GM21786 (cell line): Measurements from ENCODE around the gene BCAS3.

ENCODE experiments used
- ATAC-seq: cut with Tn5 transposase; IDR thresholded peaks from one replicate; pipeline ENCODE4 v1.9.1; 2021; ENCODE audit not compliant: unreplicated experiment

Gene BCAS3

DNA sequence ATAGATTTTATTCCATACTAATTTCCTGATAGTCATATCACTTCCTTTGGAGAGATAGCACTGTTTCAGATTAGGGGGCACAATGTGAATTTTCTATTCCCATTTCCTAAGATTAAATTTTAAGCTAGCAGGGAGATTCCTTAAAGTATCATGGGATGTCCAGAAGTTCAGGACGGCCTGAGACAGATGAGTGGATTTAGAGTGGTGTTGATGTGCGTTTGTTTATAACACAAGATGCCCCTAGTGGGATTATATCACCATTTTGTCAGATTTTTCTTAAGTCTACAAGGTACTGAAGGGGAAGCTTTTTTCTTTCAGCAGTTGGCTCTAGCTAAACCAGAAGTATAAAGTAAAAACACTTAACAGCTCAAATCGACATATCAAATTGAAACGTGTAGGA is 538.4 kb downstream of the BCAS3 start:
- no peak for ATAC-seq

DNA sequence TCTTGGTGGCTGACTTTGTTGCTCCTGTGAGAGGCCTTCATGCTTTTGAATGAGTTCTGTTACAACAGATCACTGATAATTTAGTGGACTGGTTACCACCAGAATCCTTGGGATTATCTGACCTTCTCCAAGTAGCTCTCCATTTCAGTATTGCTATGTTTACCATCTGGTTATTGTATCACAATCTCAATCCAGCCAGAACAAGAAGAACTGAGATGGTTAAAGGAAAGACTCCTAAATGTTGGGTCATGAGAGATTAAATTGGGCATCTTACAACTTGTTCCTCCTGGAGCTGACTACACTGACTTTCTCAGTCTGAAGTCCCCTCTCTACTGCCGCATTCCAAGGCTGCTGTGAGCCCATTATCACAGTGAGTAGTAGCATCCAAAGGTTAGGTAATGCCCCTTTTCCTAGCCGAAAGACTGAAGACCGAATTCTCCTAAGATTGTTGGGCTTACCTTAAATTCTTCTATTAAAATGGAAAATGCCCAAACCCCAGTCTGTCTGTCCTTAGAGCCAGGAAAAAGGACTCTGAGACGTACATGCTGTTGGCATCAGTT is 540.3 kb downstream of the BCAS3 start:
- ATAC-seq: no peak

- ATAC-seq: no peak
Observed at GRCh38 chr17:61218438-61218837, 540.8 kb downstream of the BCAS3 start.

GRCh38 chr17:61219460-61219859 is 541.8 kb downstream of the BCAS3 start:
- no peak for ATAC-seq

DNA sequence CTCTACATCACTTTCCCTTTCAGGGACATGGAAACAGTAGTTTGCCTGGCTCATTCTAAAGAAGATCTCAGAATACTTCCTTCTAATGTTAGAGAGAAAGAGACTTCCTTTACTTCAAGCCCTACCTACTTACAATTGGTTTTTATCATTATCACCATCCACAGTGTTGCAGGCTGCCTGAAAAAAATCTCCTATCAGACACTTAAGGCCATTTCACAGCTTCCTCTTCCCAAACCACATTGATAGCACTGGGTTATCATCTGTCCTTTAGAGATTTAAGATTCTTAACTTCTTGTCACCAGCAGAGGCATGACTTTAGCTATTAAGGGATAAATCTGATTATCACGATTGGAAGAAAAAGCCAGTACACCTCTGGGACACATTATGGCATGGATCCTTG is 543.5 kb downstream of the BCAS3 start:
- ATAC-seq: no peak

- ATAC-seq: no peak
Observed at GRCh38 chr17:61221597-61222471, 544.2 kb downstream of the BCAS3 start.

- no peak for ATAC-seq
Observed at GRCh38 chr17:61223725-61224124, 546.1 kb downstream of the BCAS3 start.

- ATAC-seq: no peak
Observed at GRCh38 chr17:61225178-61225882, 547.7 kb downstream of the BCAS3 start.

GRCh38 chr17:61227866-61228265 is 550.2 kb downstream of the BCAS3 start:
- ATAC-seq: no peak

DNA sequence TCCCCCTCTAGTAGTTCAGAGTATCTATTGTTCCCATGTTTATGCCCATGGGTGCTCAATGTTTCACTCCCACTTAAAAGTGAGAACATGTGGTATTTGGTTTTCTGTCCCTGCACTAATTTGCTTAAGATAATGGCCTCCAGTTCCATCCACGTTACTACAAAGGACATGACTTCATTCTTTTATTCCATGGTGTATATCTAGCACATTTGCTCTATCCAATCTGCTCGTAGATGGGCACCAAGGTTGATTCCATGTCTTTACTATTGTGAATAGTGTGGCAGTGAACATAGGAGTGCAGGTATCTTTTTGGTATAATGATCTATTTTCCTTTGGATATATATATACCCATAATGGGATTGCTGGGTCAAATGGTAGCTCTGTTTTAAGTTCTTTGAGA is 552.8 kb downstream of the BCAS3 start:
- no peak for ATAC-seq

DNA sequence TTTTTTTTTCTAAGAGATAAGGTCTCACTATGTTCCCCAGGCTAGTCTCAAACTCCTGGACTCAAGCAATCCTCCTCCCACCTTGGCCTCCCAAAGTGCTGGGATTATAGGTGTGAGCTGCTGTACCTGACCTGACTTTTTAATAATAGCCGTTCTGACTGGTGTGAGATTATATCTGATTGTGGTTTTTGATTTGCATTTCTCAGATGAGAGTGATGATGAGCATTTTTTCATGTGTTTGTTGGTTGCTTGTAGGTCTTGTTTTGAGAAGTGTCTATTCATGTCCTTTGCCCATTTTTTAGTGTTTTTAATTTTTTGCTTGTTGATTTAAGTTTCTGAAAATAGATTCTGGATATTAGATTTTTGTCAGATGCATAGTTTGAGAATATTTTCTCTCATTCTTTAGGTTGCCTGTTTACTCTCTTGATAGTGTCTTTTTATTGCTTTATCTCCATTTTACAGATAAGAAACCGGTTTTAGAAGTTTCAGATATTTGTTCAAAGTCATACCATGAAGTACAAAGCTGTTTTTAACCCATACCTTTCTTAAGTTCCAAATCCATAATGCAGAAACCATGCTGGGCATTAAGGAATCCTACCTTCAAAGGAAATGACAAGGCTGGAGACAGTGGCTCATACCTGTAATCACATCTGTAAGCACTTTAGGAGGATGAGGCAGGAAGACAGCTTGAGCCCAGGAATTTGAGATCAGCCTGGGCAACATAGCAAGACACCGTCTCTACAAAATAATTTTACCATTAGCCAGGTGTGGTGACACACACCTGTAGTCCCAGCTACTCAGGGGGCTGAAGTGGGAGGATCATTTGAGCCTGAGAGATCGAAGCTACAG is 553.5 kb downstream of the BCAS3 start:
- no peak for ATAC-seq

DNA sequence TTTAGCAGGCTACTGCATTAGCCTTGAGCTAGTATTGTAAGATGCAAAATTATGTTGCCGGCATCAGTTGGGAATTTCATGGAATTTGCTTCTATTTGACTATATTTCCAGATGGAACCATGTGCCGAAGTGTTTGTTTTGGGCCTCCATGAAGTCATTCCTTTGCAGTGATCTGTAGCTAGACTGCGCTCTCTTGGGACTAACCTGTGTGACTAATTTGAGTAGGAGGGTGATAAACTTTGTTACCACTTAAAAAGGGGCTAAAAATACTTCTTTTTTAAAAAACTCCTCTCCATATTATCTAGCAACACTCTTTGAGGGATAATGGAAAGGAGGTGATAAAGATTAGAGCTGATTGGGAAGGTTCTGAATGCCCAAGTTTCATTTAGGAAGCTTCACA is 555.2 kb downstream of the BCAS3 start:
- ATAC-seq: no peak

- no peak for ATAC-seq
Observed at GRCh38 chr17:61233991-61234750, 556.5 kb downstream of the BCAS3 start.

DNA sequence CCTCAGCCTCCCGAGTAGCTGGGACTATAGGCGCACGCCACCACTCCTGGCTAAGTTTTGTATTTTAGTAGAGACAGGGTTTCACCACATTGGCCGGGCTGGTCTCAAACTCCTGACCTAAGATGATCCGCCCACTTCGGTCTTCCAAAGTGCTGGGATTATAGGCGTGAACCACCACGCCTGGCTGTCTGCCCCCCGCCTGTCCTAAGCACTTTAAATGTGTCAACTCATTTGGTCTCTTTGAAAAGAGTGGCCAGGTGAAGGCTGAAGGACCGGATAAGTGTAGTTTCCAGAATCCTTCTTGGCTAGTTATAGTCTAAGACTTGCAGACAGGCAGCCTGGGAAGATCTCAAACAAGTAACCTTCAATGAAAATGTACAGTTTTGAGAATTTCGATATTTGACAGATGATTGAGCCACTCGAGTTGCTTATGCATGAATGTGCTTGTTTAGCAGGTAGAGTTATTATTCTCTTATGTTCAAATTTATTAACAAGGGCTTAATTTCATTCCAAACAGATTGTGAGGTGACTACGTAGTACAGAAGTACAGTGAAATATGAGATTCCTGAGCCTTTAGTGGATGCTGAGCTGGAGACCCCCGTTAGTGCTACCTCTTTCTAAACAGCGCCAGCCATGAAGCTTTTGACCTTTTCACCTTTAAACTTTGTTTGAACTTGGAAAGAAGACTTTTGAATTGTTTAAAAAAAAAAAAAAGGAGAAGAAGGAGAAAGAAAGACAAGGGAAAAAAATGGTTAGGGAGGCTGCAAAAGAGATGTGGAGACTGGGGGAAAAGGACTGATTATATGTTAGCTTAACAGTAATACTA is 557.6 kb downstream of the BCAS3 start:
- no peak for ATAC-seq

DNA sequence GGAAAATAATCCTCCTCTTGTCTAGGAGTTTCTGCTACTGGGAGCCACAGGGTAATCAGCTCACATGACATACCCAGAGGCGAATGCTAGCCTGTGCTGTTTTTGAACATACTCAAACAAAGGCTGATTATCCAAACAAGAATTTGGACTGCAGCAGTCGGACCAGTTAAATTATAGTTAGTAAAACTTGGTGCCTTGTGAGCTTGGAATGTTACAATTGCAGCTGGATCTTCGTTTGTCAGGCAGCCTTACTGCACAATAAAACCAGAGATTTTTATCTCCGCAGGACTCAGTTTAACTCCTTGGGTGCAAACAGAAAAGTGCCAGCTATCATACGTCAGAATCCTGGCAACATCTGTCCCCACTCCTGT is 558.2 kb downstream of the BCAS3 start:
- no peak for ATAC-seq

- no peak for ATAC-seq
Observed at GRCh38 chr17:61237275-61237674, 559.6 kb downstream of the BCAS3 start.

DNA sequence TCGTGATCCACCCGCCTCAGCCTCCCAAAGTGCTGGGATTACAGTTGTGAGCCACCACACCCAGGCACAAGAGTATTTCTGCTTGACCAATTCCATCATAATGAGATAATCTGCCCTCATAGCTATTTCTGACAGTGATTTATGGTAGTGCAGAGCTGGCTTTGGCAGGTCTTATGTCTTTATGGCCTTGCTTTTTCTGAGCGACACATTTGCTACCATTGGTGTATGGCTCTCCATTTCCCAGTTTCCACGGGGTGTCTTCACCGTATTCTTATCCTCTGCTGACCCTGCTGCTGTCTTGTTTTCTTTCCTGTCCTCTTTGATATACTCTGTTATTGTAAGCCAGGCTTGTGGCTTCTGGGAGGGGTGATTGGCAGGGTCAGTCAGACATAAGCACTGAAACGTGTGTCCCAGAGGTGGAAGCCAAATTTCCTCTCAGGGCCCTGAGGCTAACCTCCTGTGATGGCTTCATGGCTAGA is 560.8 kb downstream of the BCAS3 start:
- no peak for ATAC-seq

GRCh38 chr17:61239327-61239726 is 561.7 kb downstream of the BCAS3 start:
- no peak for ATAC-seq

DNA sequence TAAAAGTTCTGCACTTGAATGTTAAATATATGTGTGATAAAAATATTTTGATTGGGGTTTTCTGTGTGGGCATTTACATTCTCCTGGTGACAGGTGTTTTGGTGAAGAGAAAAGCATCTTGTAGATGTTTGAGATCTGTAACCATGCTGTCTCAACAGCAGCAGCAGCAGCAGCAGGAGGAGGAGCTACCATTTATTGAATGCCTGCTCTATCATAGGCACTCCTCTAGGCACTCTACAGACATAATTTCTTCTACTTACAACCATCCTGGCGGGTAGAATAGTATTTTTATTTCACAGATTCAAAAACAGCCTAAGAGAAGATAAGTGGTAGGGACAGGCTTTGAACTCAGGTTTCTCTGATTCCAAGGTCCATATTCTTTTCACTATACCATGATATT is 562.3 kb downstream of the BCAS3 start:
- no peak for ATAC-seq
